GM19328 (cell line): ENCODE measurements around the gene RELA.
"Not testable (repeated sequence)": the region's sequence is repeated elsewhere in the genome, so short reads cannot be mapped to it uniquely, and the experiment has no call there.

Experiments
- ATAC-seq: cut with Tn5 transposase; IDR thresholded peaks from one replicate; pipeline ENCODE4 v1.9.1; 2021; ENCODE audit warnings: mild to moderate bottlenecking, moderate library complexity; ENCODE audit not compliant: unreplicated experiment

Gene RELA

GRCh38 chr11:65662799-65663638, at the start of gene RELA:
Gene RELA (minus strand): TSS chr11:65662916. CDS start chr11:65662832, 84 bp downstream.
- ATAC-seq = peak; percentile 82

- ATAC-seq = peak; percentile 87
These were observed 49.3 kb upstream of the RELA start, which contains the start of gene KAT5 for GRCh38 chr11:65711785-65712632. Gene KAT5 (plus strand): TSS chr11:65712252. CDS start chr11:65712268, 16 bp downstream.

- ATAC-seq = no peak
These were observed 47.7 kb upstream of the RELA start for GRCh38 chr11:65710421-65710820.

- ATAC-seq = no peak
These were observed 46.9 kb upstream of the RELA start for GRCh38 chr11:65709661-65710060.

GRCh38 chr11:65708451-65708850, 45.7 kb upstream of the RELA start:
- ATAC-seq = no peak

- not testable (repeated sequence) for ATAC-seq
These were observed 44.3 kb upstream of the RELA start for GRCh38 chr11:65707002-65707401.

GRCh38 chr11:65706303-65706763, 43.6 kb upstream of the RELA start:
- ATAC-seq = not testable (repeated sequence)

GRCh38 chr11:65703846-65704245, 41.1 kb upstream of the RELA start:
- no peak for ATAC-seq

GRCh38 chr11:65701686-65702085, 39.0 kb upstream of the RELA start:
- no peak for ATAC-seq

GRCh38 chr11:65700399-65700798, 37.7 kb upstream of the RELA start:
- no peak for ATAC-seq

- ATAC-seq = no peak
These were observed 36.6 kb upstream of the RELA start for GRCh38 chr11:65699306-65699705.

- no peak for ATAC-seq
These were observed 35.5 kb upstream of the RELA start for GRCh38 chr11:65698205-65698604.

- ATAC-seq = no peak
These were observed 34.3 kb upstream of the RELA start for GRCh38 chr11:65696802-65697552.

GRCh38 chr11:65695459-65696241, 32.9 kb upstream of the RELA start:
- no peak for ATAC-seq

GRCh38 chr11:65692367-65692766, 29.7 kb upstream of the RELA start:
- ATAC-seq = no peak

- not testable (repeated sequence) for ATAC-seq
These were observed 29.1 kb upstream of the RELA start for GRCh38 chr11:65691847-65692246.

GRCh38 chr11:65685981-65686380, 23.3 kb upstream of the RELA start:
- no peak for ATAC-seq

- ATAC-seq = not testable (repeated sequence)
These were observed 20.8 kb upstream of the RELA start for GRCh38 chr11:65683480-65683879.

- ATAC-seq = no peak
These were observed 17.6 kb upstream of the RELA start for GRCh38 chr11:65680192-65680743.

- no peak for ATAC-seq
These were observed 10.3 kb upstream of the RELA start for GRCh38 chr11:65672982-65673381.
